PC-3 (cell line): ENCODE results near the gene AXL. TPM values are rescaled to one million over a fixed set of nuclear protein-coding genes. Genes with fewer than 3 reads are reported as not detected.

Experiments used
- ATAC-seq: fragments of 200-7000 bp; cut with Tn5 transposase; 2 replicates; pipeline ENCODE4 v1.9.1; 2020; ENCODE audit warnings: mild to moderate bottlenecking, moderate library complexity
- BruUV-seq: library from RNA; stranded (reverse); fragments of 400-500 nt; replicated peaks from 2 replicates; lab custom pipeline; 2021; lab: Mats Ljungman, UMichigan
- CTCF ChIA-PET: fragments of 300-600 bp; sonication (Branson Sonifier 250); formaldehyde crosslinking; loops from one replicate; lab custom pipeline; 2022; ENCODE audit warnings: antibody characterized with exemption; lab: Charles Lee
- POLR2A ChIA-PET: fragments of 300-600 bp; sonication (Branson Sonifier 250); formaldehyde crosslinking; loops from one replicate; lab custom pipeline; 2022; ENCODE audit warnings: antibody characterized with exemption; ENCODE audit not compliant: unreplicated experiment; lab: Charles Lee
- DNase-seq: peaks from one replicate; pipeline ENCODE4 v3.0.0-alpha.2; 2015
- H2AFZ ChIP-seq: fragments of 300-600 bp; sonication (generic); 2 replicates; pipeline ENCODE4 v1.6.0; 2016; ENCODE audit warnings: antibody characterized with exemption, low read length
- H3F3A ChIP-seq: fragments of 300-600 bp; sonication (generic); one replicate; pipeline ENCODE4 v1.6.0; 2017; ENCODE audit warnings: antibody characterized with exemption, low read length, control low read depth, mild to moderate bottlenecking; ENCODE audit not compliant: unreplicated experiment
- H3K27ac ChIP-seq: fragments of 300-600 bp; sonication (generic); 2 replicates; pipeline ENCODE4 v1.5.1; 2016; ENCODE audit warnings: mild to moderate bottlenecking, low read length
- H3K27me3 ChIP-seq: fragments of 300-600 bp; sonication (generic); 2 replicates; pipeline ENCODE4 v1.6.1; 2016; ENCODE audit warnings: low read length, mixed read lengths
- H3K36me3 ChIP-seq: fragments of 300-600 bp; sonication (generic); 2 replicates; pipeline ENCODE4 v1.6.1; 2016; ENCODE audit warnings: low read depth, mixed run types, low read length, mixed read lengths
- H3K4me1 ChIP-seq: fragments of 300-600 bp; sonication (generic); 2 replicates; pipeline ENCODE4 v1.5.1; 2016; ENCODE audit warnings: low read length; ENCODE audit not compliant: insufficient read depth
- H3K4me2 ChIP-seq: fragments of 300-600 bp; sonication (generic); 2 replicates; pipeline ENCODE4 v1.6.0; 2016; ENCODE audit warnings: low read length
- H3K4me3 ChIP-seq: fragments of 300-600 bp; sonication (generic); 2 replicates; pipeline ENCODE4 v1.5.1; 2016; ENCODE audit warnings: mild to moderate bottlenecking, low read length, mixed read lengths
- H3K79me2 ChIP-seq: fragments of 300-600 bp; sonication (generic); 2 replicates; pipeline ENCODE4 v1.6.1; 2017; ENCODE audit warnings: low read length, mixed read lengths
- H3K9ac ChIP-seq: fragments of 300-600 bp; sonication (generic); 2 replicates; pipeline ENCODE4 v1.6.0; 2016; ENCODE audit warnings: mild to moderate bottlenecking, low read length
- H3K9me2 ChIP-seq: fragments of 300-600 bp; sonication (generic); replicated peaks from 2 replicates; pipeline ENCODE4 v1.6.1; 2016; ENCODE audit warnings: mixed run types, low read length, mixed read lengths
- H3K9me3 ChIP-seq: fragments of 300-600 bp; sonication (generic); 2 replicates; pipeline ENCODE4 v1.6.1; 2016; ENCODE audit warnings: low read length, mixed read lengths
- H4K20me1 ChIP-seq: fragments of 300-600 bp; sonication (generic); 2 replicates; pipeline ENCODE4 v1.6.1; 2016; ENCODE audit warnings: low read length, mixed read lengths
- EZH2 ChIP-seq: fragments of 300-600 bp; sonication (generic); IDR thresholded peaks from one replicate; pipeline ENCODE4 v1.6.1; 2017; ENCODE audit warnings: antibody characterized with exemption, mild to moderate bottlenecking, low read length; ENCODE audit not compliant: unreplicated experiment
- EZH2phosphoT487 ChIP-seq: fragments of 300-600 bp; sonication (generic); IDR thresholded peaks from 2 replicates; pipeline ENCODE4 v1.6.1; 2018; ENCODE audit warnings: mild to moderate bottlenecking, antibody characterized with exemption, low read length, borderline replicate concordance
- intact Hi-C: fragments of 100-400 bp; cut with micrococcal nuclease; formaldehyde crosslinking; loops from 2 replicates; pipeline ENCODE4 v1.9.0; 2023
- total RNA-seq: library from RNA; depleted of rRNA; stranded (reverse); fragments of >200 nt; gene quantifications from 2 replicates; pipeline ENCODE4 v1.2.3, GENCODE V29; 2014
- TF ChIP-seq, protein P1 (sequence below): fragments of 300-600 bp; sonication (generic); conservative IDR thresholded peaks from 2 replicates; pipeline ENCODE4 v1.5.1; 2017; ENCODE audit warnings: antibody characterized with exemption, low read depth, mild to moderate bottlenecking, low read length

The AXL gene
- total RNA-seq, 1 experiment from 2014 or later = 172 TPM

- TF ChIP-seq EZH2phosphoT487 (no peak), EZH2 (no peak)
- TF ChIP-seq, protein P1, sequence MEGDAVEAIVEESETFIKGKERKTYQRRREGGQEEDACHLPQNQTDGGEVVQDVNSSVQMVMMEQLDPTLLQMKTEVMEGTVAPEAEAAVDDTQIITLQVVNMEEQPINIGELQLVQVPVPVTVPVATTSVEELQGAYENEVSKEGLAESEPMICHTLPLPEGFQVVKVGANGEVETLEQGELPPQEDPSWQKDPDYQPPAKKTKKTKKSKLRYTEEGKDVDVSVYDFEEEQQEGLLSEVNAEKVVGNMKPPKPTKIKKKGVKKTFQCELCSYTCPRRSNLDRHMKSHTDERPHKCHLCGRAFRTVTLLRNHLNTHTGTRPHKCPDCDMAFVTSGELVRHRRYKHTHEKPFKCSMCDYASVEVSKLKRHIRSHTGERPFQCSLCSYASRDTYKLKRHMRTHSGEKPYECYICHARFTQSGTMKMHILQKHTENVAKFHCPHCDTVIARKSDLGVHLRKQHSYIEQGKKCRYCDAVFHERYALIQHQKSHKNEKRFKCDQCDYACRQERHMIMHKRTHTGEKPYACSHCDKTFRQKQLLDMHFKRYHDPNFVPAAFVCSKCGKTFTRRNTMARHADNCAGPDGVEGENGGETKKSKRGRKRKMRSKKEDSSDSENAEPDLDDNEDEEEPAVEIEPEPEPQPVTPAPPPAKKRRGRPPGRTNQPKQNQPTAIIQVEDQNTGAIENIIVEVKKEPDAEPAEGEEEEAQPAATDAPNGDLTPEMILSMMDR = no peak
- no peaks in the 10 kb centered on the region for H4K20me1 ChIP-seq
- no peak overlapping the region for H3K27ac ChIP-seq
- H3F3A ChIP-seq = no peaks in the 10 kb centered on the region
- intact Hi-C loops = no loop called here
- H3K9me3 ChIP-seq = no peaks in the 10 kb centered on the region
- H3K9ac ChIP-seq = no peak overlapping the region
- H2AFZ ChIP-seq = no peak overlapping the region
- peaks cover 73% of the 10 kb centered on the region for H3K36me3 ChIP-seq
- DNase-seq = no peak
- POLR2A ChIA-PET = no interaction called here
- no TSS peak for BruUV-seq
- ATAC-seq = no peak
- H3K4me3 ChIP-seq = no peak overlapping the region
- no peaks in the 10 kb centered on the region for H3K4me1 ChIP-seq
- no peaks in the 10 kb centered on the region for H3K27me3 ChIP-seq
- no peaks in the 10 kb centered on the region for H3K79me2 ChIP-seq
- H3K9me2 ChIP-seq = no peaks in the 10 kb centered on the region
- CTCF ChIA-PET = no interaction called here
- H3K4me2 ChIP-seq = no peak overlapping the region
These were observed 80.7 kb downstream of the AXL start for GRCh38 chr19:41299755-41300089.

DNA sequence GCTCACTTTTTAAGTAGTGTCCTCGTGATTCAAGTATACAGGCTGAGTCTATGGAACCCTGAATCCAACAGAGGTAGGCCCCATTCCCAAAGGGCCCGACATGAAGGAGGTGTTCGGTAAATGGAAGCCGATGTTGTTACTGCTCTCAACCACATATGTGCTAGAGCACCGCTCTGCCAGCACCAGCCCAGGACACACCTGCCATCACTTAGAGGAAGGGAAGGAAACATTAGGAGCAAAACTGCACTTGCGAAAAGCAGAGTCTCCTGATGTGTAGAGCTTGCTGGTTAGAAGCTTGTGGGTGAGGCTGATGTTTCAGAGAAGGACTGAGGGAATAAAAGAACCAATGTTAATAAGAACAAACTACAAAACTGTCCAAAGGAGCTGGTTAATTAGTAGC lies 81.5 kb downstream of the AXL start:
- ChIA-PET POLR2A (no interaction called here), CTCF (no interaction called here)
- DNase-seq = no peak
- H3K36me3 ChIP-seq = peaks cover 72% of the 10 kb centered on the region
- no peak for ATAC-seq
- H3F3A ChIP-seq = no peaks in the 10 kb centered on the region
- H3K27me3 ChIP-seq = no peaks in the 10 kb centered on the region
- TF ChIP-seq EZH2 (no peak), EZH2phosphoT487 (no peak)
- TF ChIP-seq, protein P1 = no peak
- no peak overlapping the region for H3K4me3 ChIP-seq
- H3K9me2 ChIP-seq = no peaks in the 10 kb centered on the region
- no peak overlapping the region for H3K4me2 ChIP-seq
- BruUV-seq = no TSS peak
- no peak overlapping the region for H2AFZ ChIP-seq
- H3K9me3 ChIP-seq = no peaks in the 10 kb centered on the region
- no peaks in the 10 kb centered on the region for H3K4me1 ChIP-seq
- no peaks in the 10 kb centered on the region for H3K79me2 ChIP-seq
- intact Hi-C loops = no loop called here
- H3K9ac ChIP-seq = no peak overlapping the region
- H3K27ac ChIP-seq = no peak overlapping the region
- no peaks in the 10 kb centered on the region for H4K20me1 ChIP-seq

DNA sequence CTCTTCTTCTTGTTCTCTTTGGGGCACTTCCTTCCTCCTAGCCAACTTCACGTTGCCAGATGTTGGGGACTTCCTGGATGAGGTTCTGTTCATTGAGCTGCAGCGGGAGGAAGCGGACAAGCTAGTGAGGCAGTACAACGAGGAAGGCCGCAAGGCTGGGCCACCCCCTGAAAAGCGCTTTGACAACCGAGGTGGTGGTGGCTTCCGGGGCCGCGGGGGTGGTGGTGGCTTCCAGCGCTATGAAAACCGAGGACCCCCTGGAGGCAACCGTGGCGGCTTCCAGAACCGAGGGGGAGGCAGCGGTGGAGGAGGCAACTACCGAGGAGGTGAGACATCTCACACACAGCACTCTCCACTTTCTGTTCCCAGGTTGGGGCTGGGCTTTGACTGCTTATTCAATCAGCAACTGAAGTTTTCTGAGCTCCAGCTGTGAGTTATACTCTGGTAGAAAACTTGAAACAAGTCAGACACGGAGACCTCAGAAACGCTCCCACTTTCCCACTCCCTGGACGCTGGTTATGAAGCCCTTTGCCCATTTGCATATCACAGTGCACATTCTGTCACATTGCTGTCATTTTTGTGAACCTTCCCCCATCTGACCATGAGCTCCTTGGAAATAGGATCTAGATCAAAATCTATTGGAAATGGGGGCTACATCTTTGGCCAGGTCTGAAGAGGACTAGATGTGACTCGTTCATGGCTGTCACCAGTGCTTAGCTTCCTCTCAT lies 83.8 kb downstream of the AXL start:
- Histone ChIP-seq H3K4me1 (no peaks in the 10 kb centered on the region), H3K9ac (no peak overlapping the region), H3K36me3 (peaks cover 66% of the 10 kb centered on the region), H4K20me1 (no peaks in the 10 kb centered on the region), H3F3A (no peaks in the 10 kb centered on the region), H3K79me2 (no peaks in the 10 kb centered on the region), H3K9me2 (no peaks in the 10 kb centered on the region), H3K4me2 (no peak overlapping the region), H3K27ac (no peak overlapping the region), H3K4me3 (no peak overlapping the region), H2AFZ (no peak overlapping the region), H3K9me3 (no peaks in the 10 kb centered on the region), H3K27me3 (no peaks in the 10 kb centered on the region)
- POLR2A ChIA-PET = no interaction called here
- no peak for ATAC-seq
- TF ChIP-seq EZH2 (no peak), EZH2phosphoT487 (no peak)
- TF ChIP-seq, protein P1 = no peak
- CTCF ChIA-PET = no interaction called here
- intact Hi-C loops = no loop called here
- DNase-seq = no peak
- BruUV-seq = no TSS peak
